Measurements from ENCODE around the gene EEIG2. TPM values are rescaled to one million over a fixed set of nuclear protein-coding genes. Genes with fewer than 3 reads are reported as not detected.

EEIG2 gene
- total RNA-seq, 1 experiment from 2014 or later = 32.3 TPM

GRCh38 chr1:108600504-108600903, 40.6 kb downstream of the EEIG2 start:
- no peaks in the 10 kb centered on the region for H3K9me3 ChIP-seq (replicated peaks)
- no peaks in the 10 kb centered on the region for H3K4me1 ChIP-seq (replicated peaks)
- H3K27me3 ChIP-seq (replicated peaks) = no peaks in the 10 kb centered on the region
- no peak for DNase-seq (ENCODE audit: low read depth in 1 of 2, low spot score in 2 of 2)
- no peak overlapping the region for H3K4me3 ChIP-seq
- H3K36me3 ChIP-seq = peaks cover 18% of the 10 kb centered on the region; the same call in 1 of the 2 replicates
- H3K27ac ChIP-seq = no peak overlapping the region

DNA sequence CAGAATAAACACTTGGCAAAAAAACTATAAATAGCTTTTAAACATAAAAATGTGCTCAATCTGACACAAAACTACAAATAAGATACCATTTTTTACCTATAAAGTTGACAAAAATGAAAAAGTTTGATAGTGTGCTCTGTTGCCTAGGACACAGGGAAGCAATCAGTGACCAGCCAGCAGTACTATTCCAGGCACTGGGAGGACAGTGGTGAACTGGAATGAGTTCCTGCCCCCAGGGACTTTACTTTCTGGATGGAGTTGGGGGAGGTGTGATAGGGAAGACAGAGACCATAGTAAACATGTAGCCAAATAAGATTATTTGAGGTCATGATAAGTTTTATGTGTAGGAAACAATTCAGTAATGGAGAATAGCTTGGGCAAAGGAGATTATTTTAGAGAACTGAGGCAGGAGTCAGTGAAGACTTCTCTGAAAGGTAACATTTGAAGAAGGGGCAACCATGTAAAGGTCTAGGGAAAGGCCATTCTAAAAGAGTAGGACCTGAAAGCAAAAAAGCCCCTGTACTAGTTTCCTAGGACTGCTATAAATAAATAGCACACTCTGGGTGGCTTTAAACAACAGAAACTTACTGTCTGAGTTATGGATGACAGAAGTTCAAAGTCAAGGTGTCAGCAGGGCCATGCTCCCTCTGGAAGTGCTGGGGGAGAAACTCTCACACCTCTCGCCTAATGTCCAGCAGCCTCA, 42.0 kb downstream of the EEIG2 start:
- no peak for DNase-seq (ENCODE audit: low read depth in 1 of 2, low spot score in 2 of 2)
- H3K4me1 ChIP-seq (replicated peaks) = no peaks in the 10 kb centered on the region
- no peaks in the 10 kb centered on the region for H3K9me3 ChIP-seq (replicated peaks)
- H3K36me3 ChIP-seq = peaks cover 18% of the 10 kb centered on the region; the same call in 1 of the 2 replicates
- H3K27ac ChIP-seq = no peak overlapping the region
- no peaks in the 10 kb centered on the region for H3K27me3 ChIP-seq (replicated peaks)
- H3K4me3 ChIP-seq = no peak overlapping the region

GRCh38 chr1:108605633-108606032, 45.7 kb downstream of the EEIG2 start:
- Histone ChIP-seq H3K36me3 (peaks cover 15% of the 10 kb centered on the region; the same call in 1 of the 2 replicates), H3K27ac (no peak overlapping the region), H3K9me3 (replicated peaks) (no peaks in the 10 kb centered on the region), H3K4me1 (replicated peaks) (no peaks in the 10 kb centered on the region), H3K4me3 (no peak overlapping the region), H3K27me3 (replicated peaks) (no peaks in the 10 kb centered on the region)
- no peak for DNase-seq (ENCODE audit: low read depth in 1 of 2, low spot score in 2 of 2)

DNA sequence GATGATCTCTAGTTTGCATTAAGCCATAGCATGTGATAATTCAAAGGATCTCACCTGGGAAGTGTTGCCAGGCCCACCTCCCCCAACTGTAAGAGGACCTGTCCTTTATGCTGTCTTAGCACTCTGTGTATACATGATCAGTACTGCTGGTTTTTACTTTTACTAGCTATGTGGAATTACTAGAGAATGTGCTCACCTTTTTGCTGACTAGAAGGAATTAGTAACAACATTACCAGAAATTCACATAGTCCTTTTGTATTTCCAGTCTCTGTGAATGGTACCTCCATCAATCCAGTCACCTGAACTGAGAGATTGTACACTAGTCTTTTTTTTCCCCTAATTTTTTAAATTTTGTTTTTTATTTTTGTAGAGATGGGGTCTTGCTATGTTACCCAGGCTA, 46.6 kb downstream of the EEIG2 start:
- Histone ChIP-seq H3K36me3 (peaks cover 10% of the 10 kb centered on the region; the same call in 1 of the 2 replicates), H3K4me3 (no peak overlapping the region), H3K27me3 (replicated peaks) (no peaks in the 10 kb centered on the region), H3K4me1 (replicated peaks) (no peaks in the 10 kb centered on the region), H3K27ac (no peak overlapping the region), H3K9me3 (replicated peaks) (no peaks in the 10 kb centered on the region)
- no peak for DNase-seq (ENCODE audit: low read depth in 1 of 2, low spot score in 2 of 2)

GRCh38 chr1:108609483-108610049, 49.7 kb downstream of the EEIG2 start:
- Histone ChIP-seq H3K27me3 (replicated peaks) (no peaks in the 10 kb centered on the region), H3K4me3 (no peak overlapping the region), H3K27ac (no peak overlapping the region), H3K36me3 (peaks cover 9% of the 10 kb centered on the region), H3K9me3 (replicated peaks) (no peaks in the 10 kb centered on the region), H3K4me1 (replicated peaks) (no peaks in the 10 kb centered on the region)
- no peak for DNase-seq (ENCODE audit: low read depth in 1 of 2, low spot score in 2 of 2)

Other genes with a start within 250 kb of the EEIG2 start
- gene NBPF6, start 109.8 kb upstream of the EEIG2 start, total RNA-seq (2014; rRNA removed; shearing (Covaris generic)) = not detected in 2 replicates
- gene HENMT1, start 101.0 kb downstream of the EEIG2 start, total RNA-seq (2014; rRNA removed; shearing (Covaris generic)) = 0.58 TPM in 1 of 2 replicates, not detected in the other
- 9.1 and 22.1 TPM in 2 replicates for gene PRPF38B, start 132.2 kb downstream of the EEIG2 start, total RNA-seq (2014; rRNA removed; shearing (Covaris generic))
- not detected in 2 replicates for gene FNDC7, start 152.8 kb downstream of the EEIG2 start, total RNA-seq (2014; rRNA removed; shearing (Covaris generic))
- 48.5 and 56.8 TPM in 2 replicates for gene STXBP3, start 186.6 kb downstream of the EEIG2 start, total RNA-seq (2014; rRNA removed; shearing (Covaris generic))